IPS DF 19.7 (cell line): Measurements from ENCODE around the gene SON.
A peak's percentile ranks its signal among the peaks of the same experiment; 100 is the strongest.
"Not testable (repeated sequence)": the region's sequence is repeated elsewhere in the genome, so short reads cannot be mapped to it uniquely, and the experiment has no call there.

Experiments used
- DNase-seq: peaks from one replicate; pipeline ENCODE4 v3.0.0-alpha.2; 2013; ENCODE audit warnings: low read depth, low spot score

SON gene

GRCh38 chr21:33569991-33570390 is 27.2 kb downstream of the SON start:
- DNase-seq = no peak

- no peak for DNase-seq
Measured at GRCh38 chr21:33572350-33572749, 29.5 kb downstream of the SON start.

DNA sequence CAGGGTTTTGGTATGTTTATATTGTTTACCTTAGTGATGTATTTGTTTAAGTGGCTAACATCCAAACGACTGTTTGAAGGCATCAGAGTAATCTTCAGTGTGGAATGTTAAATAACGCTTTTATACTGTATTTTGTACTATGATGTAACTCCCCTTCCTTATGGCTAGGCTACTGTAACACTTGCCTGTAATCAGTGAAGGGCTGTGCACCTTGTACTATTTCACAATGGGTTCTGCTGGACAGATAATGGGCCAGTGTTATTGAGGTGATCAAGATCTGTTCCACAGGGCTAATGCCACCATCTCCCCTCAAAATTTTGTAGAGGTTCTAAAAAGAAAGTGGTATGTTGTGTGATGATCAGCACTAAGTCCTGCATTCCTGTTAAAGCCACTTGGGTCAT is 33.9 kb downstream of the SON start:
- DNase-seq = not testable (repeated sequence)

DNA sequence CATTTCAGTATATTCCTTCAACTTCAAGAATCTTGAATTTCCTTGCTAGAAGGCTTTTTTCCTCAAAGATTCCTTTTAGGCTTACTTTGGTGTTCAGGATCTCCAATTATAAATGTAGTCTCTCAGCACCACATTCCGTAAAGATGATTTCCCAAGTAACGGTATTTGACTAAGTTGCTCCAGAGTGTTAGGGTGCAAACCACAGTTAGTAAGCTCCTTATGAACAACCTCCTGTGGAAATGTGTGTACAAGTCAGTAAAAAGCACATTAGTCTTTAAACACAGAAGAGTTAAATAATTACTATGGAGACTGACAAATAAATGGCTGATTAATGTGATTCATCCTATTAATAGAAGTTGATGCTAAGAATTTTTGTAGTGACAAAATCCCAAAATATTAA is 35.4 kb downstream of the SON start:
- DNase-seq = no peak

DNA sequence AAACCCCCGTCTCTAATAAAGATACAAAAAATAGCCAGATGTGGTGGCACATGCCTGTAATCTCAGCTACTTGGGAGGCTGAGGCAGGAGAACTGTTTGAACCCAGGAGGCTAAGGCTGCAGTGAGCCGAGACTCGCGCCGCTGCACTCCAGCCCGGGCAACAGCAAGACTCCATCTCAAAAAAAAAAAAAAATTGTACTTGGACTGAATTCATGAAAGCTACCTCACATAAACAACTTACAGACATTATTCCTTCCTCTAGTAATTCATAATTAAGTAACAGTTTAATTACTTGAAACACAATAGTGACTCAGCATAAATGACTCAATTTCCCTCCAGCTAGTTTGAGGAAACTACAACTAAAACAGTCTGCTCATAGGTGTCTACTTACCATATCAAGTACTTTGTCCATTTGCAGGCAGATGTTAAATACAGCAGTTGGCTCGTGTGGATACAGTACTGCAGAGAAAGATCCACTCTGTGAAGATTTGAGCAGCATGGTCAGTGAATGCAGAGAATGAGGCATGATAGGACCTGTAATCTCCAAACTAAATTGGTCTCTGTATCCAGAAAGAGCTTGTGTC is 36.2 kb downstream of the SON start:
- DNase-seq = no peak

DNA sequence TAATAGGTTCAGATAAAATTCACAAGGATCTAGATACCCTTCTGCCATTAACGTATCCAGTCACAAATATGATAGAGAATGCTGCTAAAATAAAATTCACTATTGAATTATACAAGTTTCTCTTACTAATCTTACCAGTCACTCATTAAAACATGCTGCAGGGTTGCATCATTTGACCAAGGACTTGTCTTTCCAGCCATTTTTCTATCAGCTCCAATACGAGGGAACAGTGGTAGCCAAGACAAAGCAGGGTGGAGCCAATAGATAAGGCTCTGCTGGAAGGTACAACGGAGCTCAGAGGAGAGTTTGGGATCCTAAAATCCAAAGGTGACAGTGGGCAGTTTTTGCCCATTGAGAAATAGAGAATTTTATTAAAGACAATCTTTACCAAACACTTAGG is 41.6 kb downstream of the SON start:
- no peak for DNase-seq

- no peak for DNase-seq
Measured at GRCh38 chr21:33586927-33587326, 44.1 kb downstream of the SON start.

DNA sequence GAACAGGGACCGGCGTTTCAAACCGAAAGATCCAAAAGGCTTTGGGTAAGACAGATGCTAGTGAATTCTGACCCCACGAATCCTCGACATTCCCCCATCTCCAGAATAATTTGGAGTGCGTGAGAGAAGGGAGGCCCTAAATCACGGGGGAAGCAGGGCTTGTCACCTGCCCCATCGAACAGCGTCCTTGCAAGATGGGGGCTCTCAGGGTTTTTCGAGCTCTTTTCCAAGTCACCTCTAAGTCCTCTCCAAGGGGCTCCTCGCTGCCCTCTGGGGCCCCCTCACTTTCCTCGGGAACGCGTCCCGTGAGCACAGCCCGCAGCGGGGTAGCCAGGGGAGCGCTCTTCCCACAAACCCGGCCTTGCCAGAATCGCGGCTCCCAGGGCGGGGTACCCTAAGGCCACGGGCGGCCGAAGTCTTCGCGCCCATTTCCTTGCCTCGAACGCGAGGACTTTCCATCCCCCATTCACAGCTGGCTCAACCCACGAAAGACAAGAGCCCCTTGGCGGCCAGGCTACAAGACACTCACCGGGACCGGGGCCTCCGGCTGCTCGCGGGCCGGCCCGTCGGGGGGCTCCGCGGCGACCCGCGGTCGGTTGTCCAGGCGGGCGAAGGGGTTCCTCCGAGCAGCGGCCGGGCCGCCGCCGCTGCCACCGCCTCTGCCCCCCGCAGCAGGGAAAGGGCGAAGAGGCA is 45.1 kb downstream of the SON start:
- DNase-seq = no peak

GRCh38 chr21:33588485-33589335 is 45.9 kb downstream of the SON start, which contains the start of gene DONSON:
DONSON (minus strand) TSS chr21:33588684; CDS start chr21:33588641, 43 bp downstream.
- peak; percentile 20 for DNase-seq

- DNase-seq = no peak
Measured at GRCh38 chr21:33598051-33598450, 55.2 kb downstream of the SON start.

GRCh38 chr21:33608559-33608958 is 65.7 kb downstream of the SON start:
- DNase-seq = no peak

GRCh38 chr21:33611006-33611744 is 68.3 kb downstream of the SON start:
- DNase-seq = no peak

DNA sequence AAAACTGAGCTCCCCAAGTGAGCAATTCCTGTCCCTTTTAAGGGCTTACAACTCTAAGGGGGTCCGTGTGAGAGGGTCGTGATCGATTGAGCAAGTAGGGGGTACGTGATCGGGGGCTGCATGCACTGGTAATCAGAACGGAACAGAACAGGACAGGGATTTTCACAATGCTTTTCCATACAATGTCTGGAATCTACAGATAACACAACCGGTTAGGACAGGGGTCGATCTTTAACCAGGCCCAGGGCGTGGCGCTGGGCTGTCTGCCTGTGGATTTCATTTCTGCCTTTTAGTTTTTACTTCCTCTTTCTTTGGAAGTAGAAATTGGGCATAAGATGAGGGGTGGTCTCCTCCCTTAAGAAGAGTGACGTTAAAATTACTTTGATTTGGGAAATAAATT is 74.7 kb downstream of the SON start:
- DNase-seq = not testable (repeated sequence)

DNA sequence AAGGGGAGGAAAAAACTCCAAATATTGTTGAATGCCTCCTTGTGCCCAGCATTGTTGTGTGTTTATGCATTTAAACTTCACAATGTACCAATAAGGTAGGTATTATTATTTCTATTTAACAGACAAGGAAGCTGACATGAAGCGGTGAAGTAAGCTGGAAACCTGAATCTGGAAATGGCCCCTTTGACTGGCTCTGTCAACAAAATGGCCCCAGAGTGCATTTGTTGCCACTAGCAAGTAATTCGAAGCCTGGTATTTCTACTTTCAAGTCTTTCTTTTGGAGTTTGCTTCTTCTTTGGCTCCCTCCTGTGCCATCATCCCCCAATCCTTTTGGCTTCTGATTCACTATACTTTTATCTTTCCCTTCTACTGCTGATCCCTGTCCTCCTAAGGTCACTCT is 75.6 kb downstream of the SON start:
- DNase-seq = no peak

DNA sequence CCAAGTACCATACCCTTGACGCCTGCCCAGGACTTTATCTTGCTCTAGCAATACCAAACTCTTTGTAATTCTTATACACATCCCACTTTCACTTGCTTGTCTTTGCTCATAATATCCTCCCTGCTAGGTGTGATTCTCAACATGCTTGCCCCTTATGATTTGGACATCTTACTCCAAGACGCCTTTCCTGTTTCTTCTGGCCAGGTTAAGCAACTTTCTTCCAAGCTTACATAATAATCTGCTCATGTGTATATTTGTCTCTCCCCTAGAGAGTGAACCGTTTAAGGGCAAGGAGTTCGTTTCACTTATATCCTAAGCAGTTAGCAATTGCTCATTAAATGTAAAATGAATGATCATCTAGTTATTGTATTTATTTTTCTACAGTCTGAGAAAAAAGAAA is 76.9 kb downstream of the SON start:
- DNase-seq = no peak

GRCh38 chr21:33622253-33622652 is 79.4 kb downstream of the SON start:
- DNase-seq = no peak

- DNase-seq = not testable (repeated sequence)
Measured at GRCh38 chr21:33626151-33626550, 83.3 kb downstream of the SON start.
